Psoas muscle (tissue), 8 donors: ENCODE results near the gene SPAG6. TPM values are rescaled to one million over a fixed set of nuclear protein-coding genes. Genes with fewer than 3 reads are reported as not detected.

ENCODE experiments used
- ATAC-seq, 4 donors: fragments of 200-7000 bp; cut with Tn5 transposase; one replicate each; pipeline ENCODE4 v1.9.1; 2020; ENCODE audit warnings: moderate library complexity in 3 of 4, mild to moderate bottlenecking in 2 of 4
- DNase-seq, 2 donors: peaks; one replicate each; pipeline ENCODE4 v3.0.0-alpha.2; 2020
- H3K27ac ChIP-seq: fragments of 200-600 bp; one replicate; pipeline ENCODE4 v1.8.0; 2022
- H3K27me3 ChIP-seq, 3 donors: fragments of 200-600 bp in 1 of 3; one replicate each; pipeline versions ENCODE4 v1.6.1 to v1.8.0; 2013 to 2022; ENCODE audit warnings: low read length in 2 of 3, mild to moderate bottlenecking in 2 of 3, moderate library complexity in 1 of 3; ENCODE audit not compliant: insufficient read depth in 3 of 3
- H3K36me3 ChIP-seq, 2 donors: fragments of 200-600 bp in 1 of 2; one replicate each; pipeline versions ENCODE4 v1.6.1 to v1.8.0; 2013 to 2022; ENCODE audit warnings: low read depth in 1 of 2, mild to moderate bottlenecking in 1 of 2, moderate library complexity in 1 of 2; ENCODE audit not compliant: insufficient read depth in 1 of 2
- H3K4me1 ChIP-seq: fragments of 200-600 bp; one replicate; pipeline ENCODE4 v1.8.0; 2022
- H3K4me3 ChIP-seq: fragments of 200-600 bp; one replicate; pipeline ENCODE4 v1.8.0; 2022; ENCODE audit warnings: mild to moderate bottlenecking
- H3K9me3 ChIP-seq: fragments of 200-600 bp; one replicate; pipeline ENCODE4 v1.8.0; 2022
- WGBS, 3 donors: extraction: QIAGEN DNeasy Blood & Tissue Kit; methylation state at CpG; one replicate each; pipeline versions ENCODE4 v1.1.6 to v1.1.7; 2013; 5-methylcytosine and 5-hydroxymethylcytosine counted together
- intact Hi-C, 2 donors: fragments of 100-400 bp; cut with DNase I; formaldehyde crosslinking; loops; one replicate each; pipeline versions ENCODE4 v1.11.0 to v1.14.2; 2022
- polyA plus RNA-seq, 3 donors: library from polyadenylated mRNA; stranded (reverse); fragments of 200-250 nt; gene quantifications; one replicate each; pipeline ENCODE4 v1.2.3, GENCODE V29; 2013
- total RNA-seq, 4 donors: library from RNA; stranded (reverse); fragmentation: NEBNext Ultra II Directional in 2 of 4; extraction: Animal tissue kit (Norgen Biotek cat#: 25700) in 2 of 4; gene quantifications; one replicate each; pipeline versions ENCODE4 v1.2.1 to v1.2.4, GENCODE V29; 2021 to 2023
- TF ChIP-seq, protein P1 (sequence below): fragments of 200-600 bp; IDR thresholded peaks from one replicate; pipeline ENCODE4 v1.8.0; 2022; ENCODE audit warnings: antibody characterized with exemption
- donor health status: healthy with polysubstance abuse.
- donor health status: DM: no; HTN: no; CAD: no; lungs with moderate emphysema.
- donor health status: Bipolar disorder and iron deficiency.
- donor health status: healthy.
- donor health status: DM: yes; HTN: yes; CAD: no.
- donor health status: DM: no; HTN: no; CAD: no.
- donor health status: DM: no; HTN: no; CAD: no.
- donor health status: DM: yes; HTN: yes; CAD: no.

The SPAG6 gene
- total and polyA plus RNA-seq, 7 donors, result 0.15 TPM; not detected in 6

DNA sequence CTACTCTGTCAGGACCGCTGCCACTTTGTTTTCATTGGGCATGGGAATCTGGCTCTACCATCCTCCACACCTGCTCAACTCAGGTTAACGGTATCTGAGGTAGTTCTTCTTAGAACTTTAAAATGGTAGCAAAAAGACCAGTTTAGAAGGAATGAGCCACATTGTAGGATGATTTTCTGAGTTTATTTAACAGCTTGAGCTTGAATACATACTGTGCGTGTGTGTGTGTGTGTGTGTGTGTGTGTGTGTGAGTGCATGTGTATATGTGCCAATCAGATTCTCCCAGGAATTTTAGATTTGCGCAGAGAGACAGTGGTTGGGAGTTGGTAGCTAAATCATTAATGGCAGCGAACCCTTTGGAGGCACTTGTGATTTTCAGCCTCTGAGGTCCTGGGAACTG is 81.4 kb downstream of the SPAG6 start:
- H3K4me1 ChIP-seq, result peaks cover 19% of the 10 kb centered on the region
- 87 to 94% (median 90%) methylated on average over 5 of the region's 5 CpGs for WGBS, 3 donors
- no peaks in the 10 kb centered on the region for H3K9me3 ChIP-seq
- H3K36me3 ChIP-seq, result no peaks in the 10 kb centered on the region
- H3K4me3 ChIP-seq, result no peak overlapping the region
- DNase-seq (no peak), ATAC-seq (no peak)
- H3K27ac ChIP-seq, result no peak overlapping the region
- TF ChIP-seq, protein P1, sequence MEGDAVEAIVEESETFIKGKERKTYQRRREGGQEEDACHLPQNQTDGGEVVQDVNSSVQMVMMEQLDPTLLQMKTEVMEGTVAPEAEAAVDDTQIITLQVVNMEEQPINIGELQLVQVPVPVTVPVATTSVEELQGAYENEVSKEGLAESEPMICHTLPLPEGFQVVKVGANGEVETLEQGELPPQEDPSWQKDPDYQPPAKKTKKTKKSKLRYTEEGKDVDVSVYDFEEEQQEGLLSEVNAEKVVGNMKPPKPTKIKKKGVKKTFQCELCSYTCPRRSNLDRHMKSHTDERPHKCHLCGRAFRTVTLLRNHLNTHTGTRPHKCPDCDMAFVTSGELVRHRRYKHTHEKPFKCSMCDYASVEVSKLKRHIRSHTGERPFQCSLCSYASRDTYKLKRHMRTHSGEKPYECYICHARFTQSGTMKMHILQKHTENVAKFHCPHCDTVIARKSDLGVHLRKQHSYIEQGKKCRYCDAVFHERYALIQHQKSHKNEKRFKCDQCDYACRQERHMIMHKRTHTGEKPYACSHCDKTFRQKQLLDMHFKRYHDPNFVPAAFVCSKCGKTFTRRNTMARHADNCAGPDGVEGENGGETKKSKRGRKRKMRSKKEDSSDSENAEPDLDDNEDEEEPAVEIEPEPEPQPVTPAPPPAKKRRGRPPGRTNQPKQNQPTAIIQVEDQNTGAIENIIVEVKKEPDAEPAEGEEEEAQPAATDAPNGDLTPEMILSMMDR, result no peak
- no peaks in the 10 kb centered on the region for H3K27me3 ChIP-seq
- intact Hi-C loops, result loop anchor here in 1 of 2 donors (5.0 kb wide), 2 partner anchors 104 to 424 kb away; partner anchors contain the start of genes BMI1 and DNAJC1

DNA sequence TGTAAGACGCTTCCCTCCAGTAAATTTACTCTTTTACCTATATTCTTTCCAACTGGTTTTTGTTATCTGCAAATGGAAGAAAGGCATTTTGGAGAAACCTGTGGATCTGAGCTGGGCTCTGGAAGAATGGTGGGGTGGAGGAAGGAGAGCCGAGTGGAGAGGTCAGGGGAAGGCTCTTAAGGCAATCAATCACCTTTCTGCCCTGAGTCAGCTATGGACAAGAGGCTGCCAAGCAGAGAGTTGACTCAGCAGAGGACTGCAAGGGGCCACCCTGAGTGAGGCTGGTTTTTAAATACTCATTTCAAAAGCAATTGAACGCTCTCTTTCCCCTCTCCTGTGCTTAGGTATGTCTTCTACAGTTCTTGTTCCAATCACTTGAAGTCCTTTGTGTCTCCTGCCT is 81.8 kb downstream of the SPAG6 start:
- no peaks in the 10 kb centered on the region for H3K36me3 ChIP-seq
- no peaks in the 10 kb centered on the region for H3K27me3 ChIP-seq
- ATAC-seq (peak; percentile 46 to 80 (median 61)), DNase-seq (no peak)
- H3K9me3 ChIP-seq, result no peaks in the 10 kb centered on the region
- no peak overlapping the region for H3K4me3 ChIP-seq
- WGBS, 3 donors, result 61 to 78% (median 61%) methylated on average over 3 of the region's 3 CpGs
- TF ChIP-seq, protein P1, result no peak
- H3K27ac ChIP-seq, result no peak overlapping the region
- H3K4me1 ChIP-seq, result peaks cover 19% of the 10 kb centered on the region
- intact Hi-C loops, result loop anchor here in 1 of 2 donors (5.0 kb wide), 2 partner anchors 105 to 425 kb away; partner anchors contain the start of genes BMI1 and DNAJC1

DNA sequence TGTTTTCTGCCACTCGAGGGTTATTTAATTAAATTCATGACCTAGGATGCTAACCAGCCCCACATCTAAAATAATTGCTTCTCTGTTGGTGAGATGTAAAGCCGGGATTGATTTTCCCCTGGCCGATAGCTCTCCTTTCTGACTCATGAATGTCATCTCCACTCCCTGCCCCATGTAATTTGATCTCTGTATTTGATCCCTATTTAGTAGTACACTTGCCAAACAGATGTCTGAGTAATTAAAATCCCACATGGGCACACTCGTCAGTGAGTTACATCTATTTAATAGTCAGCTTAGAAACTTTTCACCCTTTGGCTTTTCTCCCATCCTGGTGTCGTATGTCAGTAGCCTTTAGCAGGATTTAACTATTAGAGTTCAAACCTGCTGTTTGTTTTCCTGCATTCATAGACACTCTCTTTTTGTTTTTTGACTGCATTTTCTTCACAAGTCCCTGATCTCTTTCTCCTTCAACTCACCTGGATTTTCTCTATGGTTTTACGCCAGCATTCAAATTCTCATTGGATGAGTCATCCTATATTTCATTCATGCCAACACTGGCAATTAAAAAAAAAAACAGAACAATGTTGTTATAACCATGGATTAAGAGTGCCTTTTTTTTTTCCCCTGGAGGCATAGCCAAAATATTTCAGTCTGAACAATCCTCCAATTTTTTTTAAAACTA is 82.7 kb downstream of the SPAG6 start:
- H3K9me3 ChIP-seq, result no peaks in the 10 kb centered on the region
- DNase-seq, result no peak
- H3K4me3 ChIP-seq, result no peak overlapping the region
- no peaks in the 10 kb centered on the region for H3K36me3 ChIP-seq
- TF ChIP-seq, protein P1, result no peak
- no peak overlapping the region for H3K27ac ChIP-seq
- H3K27me3 ChIP-seq, result no peaks in the 10 kb centered on the region
- peaks cover 19% of the 10 kb centered on the region for H3K4me1 ChIP-seq
- intact Hi-C loops, result loop anchor here in 1 of 2 donors (5.0 kb wide), 2 partner anchors 106 to 426 kb away; partner anchors contain the start of genes BMI1 and DNAJC1
- WGBS, 3 donors, result 5 to 8% (median 8%) methylated on average over 6 of the region's 6 CpGs
- ATAC-seq, result peak; percentile 67 to 95 (median 92)

DNA sequence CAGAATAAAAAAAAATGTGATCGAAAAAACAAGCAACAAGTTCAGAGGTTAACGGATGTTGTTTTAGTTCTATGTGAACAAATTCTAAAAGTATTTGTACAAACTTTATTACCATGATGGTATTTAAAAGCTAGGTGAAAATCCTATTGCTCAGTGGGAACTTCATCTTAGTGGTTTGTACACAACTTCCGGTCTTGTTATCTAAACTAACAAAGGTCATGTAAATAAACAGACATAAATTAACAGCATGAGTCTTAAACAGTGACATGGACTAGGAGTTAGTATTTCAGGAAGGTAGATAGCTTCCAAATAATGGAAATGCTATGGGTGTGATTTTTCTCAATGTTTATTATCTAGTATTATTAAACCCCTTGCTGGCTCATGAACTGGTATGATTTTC is 83.8 kb downstream of the SPAG6 start:
- Histone ChIP-seq H3K9me3 (no peaks in the 10 kb centered on the region), H3K4me1 (peaks cover 19% of the 10 kb centered on the region), H3K4me3 (no peak overlapping the region), H3K27ac (no peak overlapping the region), H3K36me3 (no peaks in the 10 kb centered on the region), H3K27me3 (no peaks in the 10 kb centered on the region)
- 69 to 73% (median 69%) methylated on average over 3 of the region's 3 CpGs for WGBS, 3 donors
- TF ChIP-seq, protein P1, result no peak
- intact Hi-C loops, result loop anchor here in 1 of 2 donors (5.0 kb wide), 2 partner anchors 107 to 427 kb away; partner anchors contain the start of genes BMI1 and DNAJC1
- DNase-seq, result no peak
- ATAC-seq, result no peak
